ENCODE results near the gene GPR162.

GPR162 gene

GRCh38 chr12:6821591-6822425, at the start of gene GPR162:
Gene GPR162 (plus strand): TSS chr12:6821821. CDS start chr12:6823899, 2,078 bp downstream.
- peak within 1 kb of the TSS; percentile 11 for H3K4me3 ChIP-seq (ENCODE audit: low read depth, low read length)
- TF ChIP-seq CTCF (IDR thresholded peaks at IDR 0.05; ENCODE audit: low read depth, low read length) (no peak), MAX (IDR thresholded peaks at IDR 0.05; ENCODE audit: low read depth, low read length) (no peak), POLR2A (IDR thresholded peaks at IDR 0.05; ENCODE audit: extremely low read depth, insufficient read length) (no peak), MYC (IDR thresholded peaks at IDR 0.05; ENCODE audit: low read depth, low read length) (no peak)
- peak; percentile 67 for DNase-seq (ENCODE audit: low read depth)

- TF ChIP-seq POLR2A (IDR thresholded peaks at IDR 0.05; ENCODE audit: extremely low read depth, insufficient read length) (no peak), MYC (IDR thresholded peaks at IDR 0.05; ENCODE audit: low read depth, low read length) (no peak), CTCF (IDR thresholded peaks at IDR 0.05; ENCODE audit: low read depth, low read length) (no peak), MAX (IDR thresholded peaks at IDR 0.05; ENCODE audit: low read depth, low read length) (no peak)
Observed at GRCh38 chr12:6772331-6772695, 49.3 kb upstream of the GPR162 start, which contains the start of gene LAG3. Gene LAG3 (plus strand): TSS chr12:6772520. CDS start chr12:6772853, 333 bp downstream.

GRCh38 chr12:6772726-6773589, 48.7 kb upstream of the GPR162 start:
- DNase-seq (ENCODE audit: low read depth) = no peak
- no peak overlapping the region for H3K4me3 ChIP-seq (ENCODE audit: low read depth, low read length)

More at GRCh38 chr12:6772331-6772695, 49.3 kb upstream of the GPR162 start, which contains the start of gene LAG3:
- DNase-seq (ENCODE audit: low read depth) = no peak
- H3K4me3 ChIP-seq (ENCODE audit: low read depth, low read length) = no peak within 1 kb of the TSS

GRCh38 chr12:6773590-6774351, 47.9 kb upstream of the GPR162 start:
- H3K4me3 ChIP-seq (ENCODE audit: low read depth, low read length) = no peak overlapping the region
- no peak for TF ChIP-seq CTCF (IDR thresholded peaks at IDR 0.05; ENCODE audit: low read depth, low read length)
- TF ChIP-seq POLR2A (IDR thresholded peaks at IDR 0.05; ENCODE audit: extremely low read depth, insufficient read length) = no peak
- TF ChIP-seq MAX (IDR thresholded peaks at IDR 0.05; ENCODE audit: low read depth, low read length) = no peak
- no peak for TF ChIP-seq MYC (IDR thresholded peaks at IDR 0.05; ENCODE audit: low read depth, low read length)
- no peak for DNase-seq (ENCODE audit: low read depth)

More at GRCh38 chr12:6772726-6773589, 48.7 kb upstream of the GPR162 start:
- no peak for TF ChIP-seq POLR2A (IDR thresholded peaks at IDR 0.05; ENCODE audit: extremely low read depth, insufficient read length)

- no peak for DNase-seq (ENCODE audit: low read depth)
- no peak for TF ChIP-seq MAX (IDR thresholded peaks at IDR 0.05; ENCODE audit: low read depth, low read length)
- TF ChIP-seq POLR2A (IDR thresholded peaks at IDR 0.05; ENCODE audit: extremely low read depth, insufficient read length) = no peak
- TF ChIP-seq CTCF (IDR thresholded peaks at IDR 0.05; ENCODE audit: low read depth, low read length) = no peak
- TF ChIP-seq MYC (IDR thresholded peaks at IDR 0.05; ENCODE audit: low read depth, low read length) = no peak
- H3K4me3 ChIP-seq (ENCODE audit: low read depth, low read length) = no peak overlapping the region
Observed at GRCh38 chr12:6774499-6775062, 47.0 kb upstream of the GPR162 start.

All from NB4 (cell line).